Activated T-helper 17 cell treated with anti-CD3 and anti-CD28 coated beads, Interleukin-2, amount 50 U/mL, for 72 hours (primary cell): ENCODE results near the gene GPR142. TPM values are rescaled to one million over a fixed set of nuclear protein-coding genes. Genes with fewer than 3 reads are reported as not detected.

Experiments
- ATAC-seq: fragments of 150-1000 bp; cut with Tn5 transposase; replicated peaks from 2 replicates; pipeline ENCODE4 v1.10.0; 2021; ENCODE audit warnings: mild to moderate bottlenecking, moderate library complexity
- H3K27ac Mint-ChIP-seq: one replicate; pipeline ENCODE4 v1.8.0; 2022; ENCODE audit warnings: mixed read lengths
- H3K27me3 Mint-ChIP-seq: one replicate; pipeline ENCODE4 v1.8.0; 2022; ENCODE audit warnings: mixed read lengths
- H3K36me3 Mint-ChIP-seq: one replicate; pipeline ENCODE4 v1.8.0; 2022; ENCODE audit warnings: low read depth, mild to moderate bottlenecking, mixed read lengths
- H3K4me1 Mint-ChIP-seq: one replicate; pipeline ENCODE4 v1.8.0; 2022; ENCODE audit warnings: mixed read lengths
- H3K4me3 Mint-ChIP-seq: one replicate; pipeline ENCODE4 v1.8.0; 2022; ENCODE audit warnings: mild to moderate bottlenecking, mixed read lengths
- H3K9me3 Mint-ChIP-seq: one replicate; pipeline ENCODE4 v1.8.0; 2022; ENCODE audit warnings: mixed read lengths
- total RNA-seq, 2 donors: library from RNA; stranded (reverse); gene quantifications; one replicate each; pipeline ENCODE4 v1.2.3, GENCODE V29; 2022

The GPR142 gene
- not detected for total RNA-seq

DNA sequence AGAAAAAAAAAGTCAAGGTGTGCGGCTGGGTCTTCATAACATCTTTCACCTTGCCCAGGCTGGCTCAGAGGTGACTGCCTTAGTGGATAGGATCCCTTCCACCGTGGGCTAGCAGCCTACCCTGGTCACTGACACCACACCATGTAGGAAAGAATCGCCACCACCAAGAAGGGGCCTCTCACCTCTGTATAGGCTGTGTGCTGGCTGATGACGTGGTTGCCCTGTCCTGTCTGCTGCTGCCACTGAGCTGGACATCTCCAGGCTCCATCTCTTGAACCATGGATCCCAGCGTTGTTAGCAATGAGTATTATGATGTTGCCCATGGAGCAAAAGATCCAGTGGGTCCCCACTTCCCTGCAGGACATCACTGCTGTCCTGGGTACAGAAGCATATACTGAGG lies at the start of gene GPR142:
GPR142 (plus strand) TSS at position 301 of the 400 bp plus-strand sequence. CDS start 2,035 bp downstream, outside the sequence.
- no peaks in the 10 kb centered on the region for H3K4me1 Mint-ChIP-seq
- no peak within 1 kb of the TSS for H3K27ac Mint-ChIP-seq
- peaks cover 3% of the 10 kb centered on the region for H3K27me3 Mint-ChIP-seq
- ATAC-seq, result no peak
- H3K9me3 Mint-ChIP-seq, result no peaks in the 10 kb centered on the region
- no peak within 1 kb of the TSS for H3K4me3 Mint-ChIP-seq
- no peaks in the 10 kb centered on the region for H3K36me3 Mint-ChIP-seq

DNA sequence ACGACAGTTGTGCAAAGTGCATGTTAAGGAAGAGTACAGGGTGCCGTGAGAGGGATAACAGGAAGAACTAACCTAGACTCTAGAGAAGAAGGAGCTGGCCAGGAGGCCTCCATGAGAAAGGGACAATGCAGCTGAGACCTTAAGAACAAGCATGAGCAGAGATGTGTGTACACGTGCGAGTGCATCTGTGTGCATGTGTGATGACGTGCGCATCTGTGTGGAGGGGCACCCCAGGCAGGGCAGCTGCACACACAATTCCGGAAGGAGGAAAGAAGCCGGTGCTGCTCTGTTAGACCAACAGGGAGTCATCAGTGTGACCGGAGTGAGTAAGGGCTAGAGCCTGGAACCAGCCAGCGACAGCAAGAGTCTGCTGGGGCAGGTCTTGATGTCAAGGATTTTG lies 48.9 kb upstream of the GPR142 start:
- no peak for ATAC-seq
- Mint-ChIP-seq H3K36me3 (no peaks in the 10 kb centered on the region), H3K27ac (no peak overlapping the region), H3K4me3 (no peak overlapping the region), H3K4me1 (no peaks in the 10 kb centered on the region), H3K27me3 (no peaks in the 10 kb centered on the region), H3K9me3 (no peaks in the 10 kb centered on the region)

DNA sequence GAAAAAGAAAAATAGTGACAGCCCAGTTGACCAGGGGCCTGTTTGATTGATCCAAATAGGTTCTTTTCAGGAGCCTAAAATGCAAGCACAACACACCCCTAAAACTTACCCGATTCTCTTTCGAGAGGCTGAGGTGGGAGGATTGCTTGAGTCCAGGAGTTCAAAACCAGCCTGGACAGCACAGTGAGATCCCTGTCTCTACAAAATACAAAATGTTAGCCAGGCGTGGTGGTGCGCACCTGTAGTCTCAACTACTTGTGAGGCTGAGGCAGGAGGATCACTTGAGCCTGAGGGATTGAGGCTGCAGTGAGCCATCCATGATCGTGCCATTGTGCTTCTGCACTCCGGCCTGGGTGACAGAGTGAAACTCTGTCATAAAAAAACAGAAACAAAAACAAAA lies 42.8 kb upstream of the GPR142 start:
- peaks cover 15% of the 10 kb centered on the region for H3K4me1 Mint-ChIP-seq
- no peaks in the 10 kb centered on the region for H3K27me3 Mint-ChIP-seq

GRCh38 chr17:74325376-74325742 lies 41.9 kb upstream of the GPR142 start:
- Mint-ChIP-seq H3K36me3 (no peaks in the 10 kb centered on the region), H3K27ac (no peak overlapping the region), H3K4me1 (peaks cover 17% of the 10 kb centered on the region), H3K27me3 (no peaks in the 10 kb centered on the region), H3K4me3 (peak overlapping the region; percentile 56), H3K9me3 (no peaks in the 10 kb centered on the region)
- peak; percentile 20 for ATAC-seq

More for the DNA sequence above, 42.8 kb upstream of the GPR142 start:
- ATAC-seq, result no peak
- Mint-ChIP-seq H3K27ac (no peak overlapping the region), H3K9me3 (no peaks in the 10 kb centered on the region), H3K36me3 (no peaks in the 10 kb centered on the region), H3K4me3 (no peak overlapping the region)

DNA sequence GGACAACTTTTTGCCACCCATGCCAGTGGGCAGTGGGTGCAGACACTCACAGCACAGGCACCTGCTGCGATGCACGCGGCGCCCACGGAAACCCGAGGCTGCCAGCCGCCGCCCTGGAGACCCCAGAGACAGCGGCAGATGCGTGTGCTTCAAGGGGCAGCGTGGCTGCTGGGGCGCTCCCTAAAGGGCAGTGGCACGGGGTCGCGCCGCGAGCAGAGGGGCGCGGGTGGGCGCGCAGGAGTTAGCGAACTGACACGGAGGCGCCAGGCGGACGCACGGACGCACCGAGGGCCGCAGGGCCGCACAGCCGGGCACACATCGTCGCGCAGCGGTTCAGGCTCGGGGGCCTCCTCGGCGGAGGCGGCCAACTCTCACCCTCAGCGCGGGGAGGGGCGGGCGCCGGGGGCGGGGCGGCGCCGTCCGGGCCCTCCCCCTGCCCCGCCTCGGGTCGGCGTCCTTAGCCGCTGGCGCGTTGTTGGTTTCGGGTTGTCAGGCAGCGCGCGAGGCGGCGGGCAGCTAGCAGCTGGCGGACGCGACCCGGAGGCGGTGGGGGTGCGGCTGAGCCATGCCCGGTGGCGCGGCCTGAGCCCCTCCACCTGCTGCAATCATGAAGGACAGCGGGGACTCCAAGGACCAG lies 41.4 kb upstream of the GPR142 start, which contains the start of gene KIF19:
KIF19 (plus strand) TSS at position 484 of the 637 bp plus-strand sequence; CDS start at position 608, 124 bp downstream.
- no peaks in the 10 kb centered on the region for H3K9me3 Mint-ChIP-seq
- H3K27ac Mint-ChIP-seq, result no peak within 1 kb of the TSS
- ATAC-seq, result peak; percentile 96
- H3K4me3 Mint-ChIP-seq, result peak within 1 kb of the TSS; percentile 56
- no peaks in the 10 kb centered on the region for H3K27me3 Mint-ChIP-seq
- peaks cover 17% of the 10 kb centered on the region for H3K4me1 Mint-ChIP-seq
- no peaks in the 10 kb centered on the region for H3K36me3 Mint-ChIP-seq

DNA sequence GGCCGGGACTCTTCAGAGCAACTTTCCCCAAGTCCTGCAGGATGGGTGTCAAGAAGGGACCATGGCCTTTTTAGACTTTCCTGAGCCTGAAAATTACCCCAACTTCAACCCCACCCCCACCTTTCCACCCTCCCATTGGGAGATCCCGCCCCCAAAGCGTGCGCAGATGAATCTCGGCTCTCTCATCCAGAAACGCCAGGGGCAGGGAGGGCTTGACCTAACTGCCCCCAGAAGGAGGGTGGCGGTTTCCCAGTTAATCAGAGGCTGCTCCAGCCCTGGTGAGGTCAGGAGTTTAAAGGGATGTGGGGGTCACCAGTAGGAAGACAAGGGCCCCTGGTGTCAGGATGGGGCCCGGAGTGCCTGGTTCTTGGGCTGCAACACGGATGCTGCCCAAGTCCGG lies 40.8 kb upstream of the GPR142 start:
- no peaks in the 10 kb centered on the region for H3K9me3 Mint-ChIP-seq
- H3K27ac Mint-ChIP-seq, result no peak overlapping the region
- no peaks in the 10 kb centered on the region for H3K36me3 Mint-ChIP-seq
- ATAC-seq, result no peak
- peaks cover 17% of the 10 kb centered on the region for H3K4me1 Mint-ChIP-seq
- H3K4me3 Mint-ChIP-seq, result peak overlapping the region; percentile 54
- H3K27me3 Mint-ChIP-seq, result no peaks in the 10 kb centered on the region

GRCh38 chr17:74328487-74328886 lies 38.8 kb upstream of the GPR142 start:
- H3K27ac Mint-ChIP-seq, result peak overlapping the region; percentile 23
- no peaks in the 10 kb centered on the region for H3K36me3 Mint-ChIP-seq
- no peaks in the 10 kb centered on the region for H3K9me3 Mint-ChIP-seq
- H3K4me3 Mint-ChIP-seq, result peak overlapping the region; percentile 20
- ATAC-seq, result no peak
- H3K27me3 Mint-ChIP-seq, result no peaks in the 10 kb centered on the region
- H3K4me1 Mint-ChIP-seq, result peaks cover 17% of the 10 kb centered on the region

- peak overlapping the region; percentile 23 for H3K27ac Mint-ChIP-seq
- H3K9me3 Mint-ChIP-seq, result no peaks in the 10 kb centered on the region
- no peaks in the 10 kb centered on the region for H3K27me3 Mint-ChIP-seq
- H3K36me3 Mint-ChIP-seq, result no peaks in the 10 kb centered on the region
- no peak for ATAC-seq
- H3K4me1 Mint-ChIP-seq, result peaks cover 17% of the 10 kb centered on the region
- no peak overlapping the region for H3K4me3 Mint-ChIP-seq
These were observed 37.9 kb upstream of the GPR142 start for GRCh38 chr17:74329378-74329777.

- Mint-ChIP-seq H3K4me3 (no peak overlapping the region), H3K9me3 (no peaks in the 10 kb centered on the region), H3K36me3 (no peaks in the 10 kb centered on the region), H3K27me3 (no peaks in the 10 kb centered on the region), H3K4me1 (peaks cover 17% of the 10 kb centered on the region), H3K27ac (no peak overlapping the region)
- ATAC-seq, result no peak
These were observed 36.9 kb upstream of the GPR142 start for GRCh38 chr17:74330446-74330845.

- Mint-ChIP-seq H3K27ac (no peak overlapping the region), H3K4me3 (no peak overlapping the region), H3K36me3 (no peaks in the 10 kb centered on the region), H3K4me1 (peaks cover 12% of the 10 kb centered on the region), H3K27me3 (no peaks in the 10 kb centered on the region), H3K9me3 (no peaks in the 10 kb centered on the region)
- ATAC-seq, result no peak
These were observed 35.2 kb upstream of the GPR142 start for GRCh38 chr17:74332017-74332650.

DNA sequence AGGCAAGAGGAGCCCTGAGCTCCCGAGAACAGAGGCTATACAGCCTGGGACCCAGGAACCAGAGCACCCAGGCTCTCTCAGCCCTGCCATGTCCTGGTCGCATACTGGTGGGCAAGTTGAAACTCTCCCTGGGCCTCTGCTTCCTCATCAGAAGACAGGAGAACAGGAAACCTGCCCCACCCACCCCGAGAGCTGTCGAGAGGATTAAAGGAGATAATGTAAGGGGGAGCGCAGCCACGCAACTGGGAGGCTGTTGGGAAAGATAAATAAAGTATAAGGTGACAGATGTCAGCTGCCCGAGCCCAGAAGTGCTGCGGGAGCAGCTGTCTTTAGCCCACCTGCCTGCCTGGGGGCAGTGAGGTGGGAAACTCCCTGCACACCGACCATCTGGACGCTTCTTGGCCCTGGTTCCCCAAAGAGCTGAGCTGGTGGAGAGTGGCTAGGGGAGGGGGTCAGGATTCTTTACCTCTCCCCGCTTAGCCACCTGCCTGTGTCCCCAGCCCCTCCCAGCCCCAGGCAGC lies 34.5 kb upstream of the GPR142 start:
- H3K27me3 Mint-ChIP-seq, result no peaks in the 10 kb centered on the region
- no peak overlapping the region for H3K4me3 Mint-ChIP-seq
- H3K27ac Mint-ChIP-seq, result no peak overlapping the region
- no peak for ATAC-seq
- peaks cover 12% of the 10 kb centered on the region for H3K4me1 Mint-ChIP-seq
- H3K36me3 Mint-ChIP-seq, result no peaks in the 10 kb centered on the region
- H3K9me3 Mint-ChIP-seq, result no peaks in the 10 kb centered on the region

- H3K27ac Mint-ChIP-seq, result no peak overlapping the region
- ATAC-seq, result no peak
- H3K4me3 Mint-ChIP-seq, result no peak overlapping the region
- no peaks in the 10 kb centered on the region for H3K36me3 Mint-ChIP-seq
- no peaks in the 10 kb centered on the region for H3K27me3 Mint-ChIP-seq
- no peaks in the 10 kb centered on the region for H3K9me3 Mint-ChIP-seq
- H3K4me1 Mint-ChIP-seq, result peaks cover 2% of the 10 kb centered on the region
These were observed 32.8 kb upstream of the GPR142 start for GRCh38 chr17:74334393-74335039.

- H3K36me3 Mint-ChIP-seq, result no peaks in the 10 kb centered on the region
- H3K27ac Mint-ChIP-seq, result no peak overlapping the region
- no peak overlapping the region for H3K4me3 Mint-ChIP-seq
- H3K9me3 Mint-ChIP-seq, result no peaks in the 10 kb centered on the region
- H3K27me3 Mint-ChIP-seq, result no peaks in the 10 kb centered on the region
- no peaks in the 10 kb centered on the region for H3K4me1 Mint-ChIP-seq
- no peak for ATAC-seq
These were observed 31.7 kb upstream of the GPR142 start for GRCh38 chr17:74335529-74336062.

GRCh38 chr17:74336307-74336706 lies 31.0 kb upstream of the GPR142 start:
- Mint-ChIP-seq H3K9me3 (no peaks in the 10 kb centered on the region), H3K27ac (no peak overlapping the region), H3K36me3 (no peaks in the 10 kb centered on the region), H3K27me3 (no peaks in the 10 kb centered on the region), H3K4me1 (no peaks in the 10 kb centered on the region), H3K4me3 (no peak overlapping the region)
- no peak for ATAC-seq
